HG02798 (cell line): Measurements from ENCODE around the gene TGFB2.

ENCODE experiments used
- ATAC-seq: cut with Tn5 transposase; IDR thresholded peaks from one replicate; pipeline ENCODE4 v1.9.1; 2021; ENCODE audit warnings: mild to moderate bottlenecking; ENCODE audit not compliant: unreplicated experiment, poor library complexity

TGFB2 gene

DNA sequence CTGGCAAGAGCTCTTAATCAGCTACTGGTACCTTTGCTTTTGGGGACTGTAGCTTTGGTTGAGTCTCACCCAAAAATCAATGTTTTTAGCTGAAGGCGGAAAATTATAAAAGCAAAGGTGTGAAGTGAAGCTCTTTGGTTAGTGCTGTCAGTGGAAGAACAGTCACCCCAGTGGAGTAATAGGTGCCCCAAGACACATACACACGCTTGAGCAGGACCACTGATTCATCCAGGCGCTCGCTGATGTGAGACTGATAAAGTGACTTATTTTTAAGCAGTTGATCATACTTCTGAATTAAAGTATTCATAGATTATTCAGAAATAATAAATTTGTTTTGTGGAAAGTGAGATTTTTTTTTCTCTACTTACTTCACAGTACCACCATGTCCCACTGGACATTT lies 37.1 kb downstream of the TGFB2 start:
- ATAC-seq = no peak

- ATAC-seq = no peak
Measured at GRCh38 chr1:218383051-218383450, 37.9 kb downstream of the TGFB2 start.

GRCh38 chr1:218383681-218384080 lies 38.5 kb downstream of the TGFB2 start:
- no peak for ATAC-seq

DNA sequence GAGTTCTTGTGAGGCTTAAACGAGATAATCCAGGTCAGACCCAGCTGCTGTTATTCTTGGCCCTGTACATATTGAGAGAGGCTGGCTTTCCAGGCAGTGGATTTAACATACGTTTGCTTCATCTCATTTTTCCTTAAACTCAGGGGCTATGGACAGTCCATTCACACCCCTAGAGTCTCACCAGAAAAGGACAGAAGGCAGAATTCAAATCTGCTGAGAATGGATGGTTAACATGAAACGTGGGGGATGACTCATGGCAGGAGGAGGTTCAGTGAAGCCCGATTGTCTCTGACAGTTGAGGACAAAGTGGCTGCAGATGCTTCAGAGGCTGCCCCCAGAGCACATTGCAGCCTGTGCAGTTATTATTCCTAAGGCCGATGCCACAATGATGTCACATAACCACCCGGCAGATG lies 39.5 kb downstream of the TGFB2 start:
- no peak for ATAC-seq

- ATAC-seq = no peak
Measured at GRCh38 chr1:218388591-218388990, 43.5 kb downstream of the TGFB2 start.

- no peak for ATAC-seq
Measured at GRCh38 chr1:218390618-218391017, 45.5 kb downstream of the TGFB2 start.

DNA sequence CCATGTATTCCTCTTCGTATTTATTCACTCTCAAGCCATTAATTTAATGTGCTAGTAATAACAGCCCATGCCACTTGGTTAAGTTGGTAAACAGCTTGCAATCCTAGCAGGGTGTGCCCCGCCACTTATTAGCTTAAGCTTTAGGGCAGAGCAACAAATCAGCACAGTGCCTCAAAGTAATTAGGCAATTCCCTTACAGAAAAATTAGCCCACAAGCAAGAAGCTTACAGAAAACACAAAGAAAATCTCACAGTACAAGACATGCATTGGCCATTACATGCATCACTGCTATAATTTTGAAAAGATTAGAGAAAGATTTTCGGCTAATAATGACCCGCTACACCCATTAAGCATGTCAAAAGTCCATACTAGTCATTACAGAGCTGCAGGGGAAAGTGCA lies 47.6 kb downstream of the TGFB2 start:
- no peak for ATAC-seq

DNA sequence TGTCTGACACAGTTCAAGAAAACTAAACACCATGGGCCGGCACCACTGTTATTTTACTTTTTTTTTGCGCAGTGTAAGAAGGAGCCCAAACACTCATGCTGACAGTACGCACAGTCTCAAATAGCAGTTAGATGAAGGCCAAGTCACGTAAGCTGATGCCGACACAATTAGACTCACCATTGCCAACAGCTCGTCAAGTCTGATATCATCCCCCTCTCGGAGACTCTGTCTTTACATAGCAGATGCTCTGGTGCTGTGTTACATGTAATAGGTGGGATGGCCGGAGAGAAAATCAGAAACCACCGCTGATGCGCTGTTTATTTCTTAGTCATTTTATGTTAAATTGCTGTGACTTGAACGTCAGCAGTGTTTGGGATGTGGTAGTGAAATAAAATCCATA lies 49.3 kb downstream of the TGFB2 start:
- ATAC-seq = no peak

GRCh38 chr1:218394989-218395388 lies 49.9 kb downstream of the TGFB2 start:
- no peak for ATAC-seq

DNA sequence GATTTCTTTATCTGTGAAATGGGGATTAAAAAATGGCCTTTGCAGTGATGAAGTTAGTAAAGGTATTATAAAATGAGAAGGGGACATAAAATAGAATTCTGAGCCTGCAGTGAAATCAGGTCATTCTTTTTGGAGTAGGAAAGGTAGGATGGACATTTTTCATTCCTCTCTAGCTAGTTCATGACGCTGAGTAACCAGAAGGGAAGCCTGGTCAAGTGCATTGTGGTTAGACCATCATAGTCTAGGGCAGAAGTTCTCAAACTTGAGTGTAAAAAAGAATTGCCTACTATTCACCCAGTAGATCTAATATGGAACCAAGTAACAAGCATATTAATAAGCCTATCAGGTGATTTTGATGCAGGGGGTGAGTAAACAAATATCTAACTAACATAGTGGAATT lies 50.8 kb downstream of the TGFB2 start:
- no peak for ATAC-seq

DNA sequence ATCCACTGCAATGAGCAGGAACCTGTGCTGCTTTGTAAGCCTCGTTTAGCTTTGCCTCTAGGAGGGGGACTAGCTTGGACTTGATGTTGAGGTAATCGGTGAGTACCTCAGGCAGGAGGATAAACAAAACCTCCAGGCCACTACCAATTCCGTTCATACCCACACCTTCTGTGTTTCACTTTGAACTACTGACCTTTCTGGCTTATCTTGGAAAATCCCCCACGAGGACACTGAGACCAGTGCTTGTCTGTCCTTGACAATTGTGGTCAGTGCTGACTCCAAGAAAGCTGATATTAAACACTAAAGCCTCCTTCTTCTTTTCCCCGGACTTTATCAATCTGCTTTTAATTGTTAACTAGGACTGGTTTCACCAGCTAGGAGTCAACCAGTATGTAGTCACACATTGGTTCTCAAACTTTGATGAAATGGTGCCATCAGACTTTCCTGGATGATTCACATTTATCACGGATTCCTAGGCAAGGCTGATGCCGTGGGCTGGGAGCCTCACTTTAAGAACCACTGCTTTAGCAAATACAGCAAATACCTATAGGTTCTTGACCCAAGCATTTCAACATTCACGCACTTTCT lies 52.7 kb downstream of the TGFB2 start:
- no peak for ATAC-seq

- no peak for ATAC-seq
Measured at GRCh38 chr1:218400624-218401023, 55.5 kb downstream of the TGFB2 start.

- no peak for ATAC-seq
Measured at GRCh38 chr1:218401441-218401997, 56.4 kb downstream of the TGFB2 start.

- ATAC-seq = no peak
Measured at GRCh38 chr1:218401998-218402785, 57.1 kb downstream of the TGFB2 start.

DNA sequence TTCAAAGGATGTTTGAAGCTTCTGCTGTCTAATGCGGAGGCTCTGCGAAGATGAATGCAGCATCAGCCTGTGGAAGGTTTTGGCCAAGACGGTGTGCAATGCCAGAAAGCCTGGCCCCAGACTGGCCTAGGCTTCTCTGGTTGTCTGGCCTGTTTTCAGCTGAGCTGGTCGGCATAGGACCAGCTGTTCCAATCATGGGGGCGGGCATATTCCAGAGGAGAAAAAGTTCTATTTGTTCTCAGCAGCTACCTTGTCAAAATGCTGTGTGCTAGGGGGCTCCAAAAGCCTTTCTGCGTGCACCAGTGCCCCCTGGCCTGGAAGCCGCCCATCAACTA lies 57.6 kb downstream of the TGFB2 start:
- no peak for ATAC-seq

DNA sequence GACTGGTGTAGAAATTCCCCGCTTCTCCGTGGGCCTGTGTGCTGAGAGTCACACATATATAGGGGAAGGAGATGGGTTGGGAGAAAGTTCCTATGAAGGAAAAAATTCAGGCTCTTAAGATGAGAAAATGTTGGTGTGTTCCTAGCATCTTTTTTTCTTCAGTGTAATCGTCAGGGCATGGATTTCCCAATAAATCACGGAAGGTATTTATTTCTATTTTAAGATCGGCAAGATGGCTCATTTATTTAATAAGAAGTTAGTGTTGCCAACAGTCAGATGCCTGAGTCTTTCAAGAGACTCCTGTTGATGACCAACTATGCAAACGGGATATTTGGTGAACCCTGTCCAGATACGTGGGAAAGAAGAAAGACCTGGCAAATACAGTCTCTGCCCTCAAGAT lies 58.2 kb downstream of the TGFB2 start:
- no peak for ATAC-seq

- ATAC-seq = no peak
Measured at GRCh38 chr1:218407630-218408029, 62.5 kb downstream of the TGFB2 start.

GRCh38 chr1:218408135-218408534 lies 63.0 kb downstream of the TGFB2 start:
- no peak for ATAC-seq

DNA sequence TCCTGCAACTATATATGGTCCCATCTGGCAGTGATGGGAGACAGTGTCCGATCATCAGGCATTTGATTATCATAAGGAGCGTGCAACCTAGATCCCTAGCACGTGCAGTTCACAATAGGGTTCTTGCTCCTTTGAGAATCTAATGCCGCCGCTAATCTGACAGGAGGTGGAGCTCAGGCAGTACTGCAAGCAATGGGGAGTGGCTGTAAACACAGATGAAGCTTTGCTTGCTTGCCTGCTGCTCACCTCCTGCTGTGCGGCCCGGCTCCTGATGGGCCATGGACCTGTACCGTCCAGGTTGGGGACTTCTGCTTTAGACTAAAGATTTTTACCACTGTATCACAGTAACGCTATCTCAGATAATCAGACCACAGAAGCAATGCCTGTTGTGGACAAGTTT lies 63.8 kb downstream of the TGFB2 start:
- ATAC-seq = no peak

- no peak for ATAC-seq
Measured at GRCh38 chr1:218409946-218410510, 64.9 kb downstream of the TGFB2 start.

GRCh38 chr1:218411101-218411500 lies 66.0 kb downstream of the TGFB2 start:
- no peak for ATAC-seq

GRCh38 chr1:218412171-218412570 lies 67.0 kb downstream of the TGFB2 start:
- ATAC-seq = no peak
